Omental fat pad (tissue), 4 donors: ENCODE results near the gene GRID2IP. TPM values are rescaled to one million over a fixed set of nuclear protein-coding genes. Genes with fewer than 3 reads are reported as not detected.

ENCODE experiments used
- ATAC-seq: fragments of 150-250 bp; one replicate; pipeline ENCODE4 v1.9.1; 2016; ENCODE audit warnings: mild to moderate bottlenecking, moderate library complexity; ENCODE audit not compliant: low FRiP score
- DNase-seq: peaks from one replicate; pipeline ENCODE4 v3.0.0-alpha.2; 2019; ENCODE audit warnings: low spot score
- total RNA-seq, 4 donors: library from RNA; depleted of rRNA; stranded (reverse); fragments of >200 nt; gene quantifications; one replicate each; pipeline ENCODE4 v1.1.0, GENCODE V29; 2016
- TF ChIP-seq, protein P1 (sequence below), 3 donors: fragments of 450-650 bp; IDR thresholded peaks; one replicate each; pipeline ENCODE4 v1.5.1; 2016 to 2017; ENCODE audit warnings: antibody characterized with exemption in 3 of 3, mild to moderate bottlenecking in 3 of 3, moderate library complexity in 2 of 3

GRID2IP gene
- total RNA-seq, 4 donors from 2014 or later, result not detected

DNA sequence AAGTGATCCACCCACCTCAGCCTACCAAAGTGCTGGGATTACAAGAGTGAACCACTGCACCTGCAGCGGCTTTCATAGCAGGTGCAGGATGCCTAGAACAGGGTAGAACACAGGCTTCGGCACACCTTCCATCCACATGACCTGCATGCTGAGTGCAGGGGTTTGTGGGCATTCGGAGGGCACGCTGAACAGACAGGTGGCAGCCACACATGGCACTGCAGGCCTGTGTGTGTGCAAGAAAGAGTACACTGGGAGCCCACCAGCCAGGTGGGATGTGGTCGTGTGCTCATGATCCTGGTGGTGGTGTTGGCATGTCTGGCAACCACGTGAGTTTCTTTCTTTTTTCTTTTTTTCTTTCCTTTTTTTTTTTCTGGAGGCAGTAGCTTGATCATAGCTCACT lies 38.4 kb downstream of the GRID2IP start:
- TF ChIP-seq, protein P1, sequence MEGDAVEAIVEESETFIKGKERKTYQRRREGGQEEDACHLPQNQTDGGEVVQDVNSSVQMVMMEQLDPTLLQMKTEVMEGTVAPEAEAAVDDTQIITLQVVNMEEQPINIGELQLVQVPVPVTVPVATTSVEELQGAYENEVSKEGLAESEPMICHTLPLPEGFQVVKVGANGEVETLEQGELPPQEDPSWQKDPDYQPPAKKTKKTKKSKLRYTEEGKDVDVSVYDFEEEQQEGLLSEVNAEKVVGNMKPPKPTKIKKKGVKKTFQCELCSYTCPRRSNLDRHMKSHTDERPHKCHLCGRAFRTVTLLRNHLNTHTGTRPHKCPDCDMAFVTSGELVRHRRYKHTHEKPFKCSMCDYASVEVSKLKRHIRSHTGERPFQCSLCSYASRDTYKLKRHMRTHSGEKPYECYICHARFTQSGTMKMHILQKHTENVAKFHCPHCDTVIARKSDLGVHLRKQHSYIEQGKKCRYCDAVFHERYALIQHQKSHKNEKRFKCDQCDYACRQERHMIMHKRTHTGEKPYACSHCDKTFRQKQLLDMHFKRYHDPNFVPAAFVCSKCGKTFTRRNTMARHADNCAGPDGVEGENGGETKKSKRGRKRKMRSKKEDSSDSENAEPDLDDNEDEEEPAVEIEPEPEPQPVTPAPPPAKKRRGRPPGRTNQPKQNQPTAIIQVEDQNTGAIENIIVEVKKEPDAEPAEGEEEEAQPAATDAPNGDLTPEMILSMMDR (IDR thresholded peaks at IDR 0.05), result no peak
- no peak for ATAC-seq
- no peak for DNase-seq

DNA sequence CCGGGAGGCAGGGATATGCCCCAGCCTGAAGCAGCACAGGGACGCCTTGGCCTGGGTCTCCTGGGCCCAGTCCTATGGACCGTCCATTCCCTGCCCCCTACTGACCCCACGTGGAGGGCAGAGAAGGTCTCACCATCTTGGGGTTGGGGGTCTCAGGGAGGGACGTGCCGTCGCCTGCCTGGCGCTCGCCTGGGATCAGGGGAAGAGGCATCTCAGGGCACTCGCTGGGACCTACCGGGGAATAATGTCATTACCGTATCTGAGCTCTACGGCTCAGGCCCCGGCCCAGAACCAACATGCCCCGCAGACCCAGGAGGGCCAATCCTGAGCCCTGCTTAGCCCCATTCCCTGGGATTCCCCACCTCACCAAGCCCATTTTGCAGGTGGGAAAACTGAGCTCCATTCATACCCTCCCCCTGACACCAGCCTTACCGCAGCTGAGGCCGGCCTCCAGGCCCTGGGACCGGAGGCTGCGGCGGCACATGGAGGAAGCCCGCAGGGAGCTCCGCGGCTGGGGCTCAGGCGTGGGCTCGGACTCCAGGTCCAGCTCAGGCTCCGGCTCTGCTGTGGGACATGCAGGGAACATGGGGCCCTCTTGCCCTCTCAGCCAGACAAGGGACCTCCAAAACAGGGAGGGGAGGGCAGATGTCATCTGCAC lies 40.7 kb downstream of the GRID2IP start:
- no peak for DNase-seq
- no peak for ATAC-seq
- TF ChIP-seq, protein P1 (IDR thresholded peaks at IDR 0.05), result no peak

DNA sequence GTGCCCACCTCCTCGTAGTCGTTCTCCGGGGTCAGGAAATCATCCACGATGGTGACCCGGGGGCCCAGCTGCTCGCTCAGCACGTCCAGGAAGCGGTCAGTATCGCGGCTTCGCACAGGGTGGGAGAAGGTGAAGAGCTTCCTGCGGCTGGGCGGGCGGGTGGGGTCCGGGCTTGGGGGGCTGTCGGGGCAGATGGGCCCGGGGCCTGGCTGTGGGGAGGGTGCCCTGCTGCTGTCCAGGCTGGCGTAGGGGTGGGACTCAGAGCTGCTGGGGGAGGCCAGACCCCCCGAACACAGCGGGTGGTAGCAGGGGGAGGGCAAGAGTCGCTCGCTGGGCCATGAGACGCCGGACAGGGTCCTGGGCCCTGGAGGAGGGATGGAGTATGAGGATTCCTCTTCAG lies 42.3 kb downstream of the GRID2IP start:
- ATAC-seq (no peak), DNase-seq (no peak)
- TF ChIP-seq, protein P1 (IDR thresholded peaks at IDR 0.05), result no peak

DNA sequence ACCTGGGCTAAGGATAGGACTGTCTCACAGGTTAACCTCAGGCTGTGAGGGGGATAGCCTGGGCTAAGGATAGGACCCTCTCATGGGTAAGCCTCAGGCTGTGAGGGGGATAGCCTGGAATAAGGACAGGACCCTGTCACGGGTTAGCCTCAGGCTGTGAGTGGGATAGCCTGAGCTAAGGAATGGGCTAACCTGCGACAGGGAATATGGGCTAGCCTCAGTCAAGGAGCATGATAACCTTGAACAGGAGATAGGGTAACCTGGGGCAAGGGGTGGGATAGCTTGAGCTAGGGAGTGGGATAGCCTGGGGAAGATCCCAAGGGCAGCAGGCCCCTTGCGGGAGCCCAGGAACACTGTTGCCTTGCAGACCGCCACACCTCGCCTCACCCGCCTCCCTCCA lies 42.7 kb downstream of the GRID2IP start:
- TF ChIP-seq, protein P1 (IDR thresholded peaks at IDR 0.05), result no peak
- ATAC-seq, result no peak
- DNase-seq, result no peak

DNA sequence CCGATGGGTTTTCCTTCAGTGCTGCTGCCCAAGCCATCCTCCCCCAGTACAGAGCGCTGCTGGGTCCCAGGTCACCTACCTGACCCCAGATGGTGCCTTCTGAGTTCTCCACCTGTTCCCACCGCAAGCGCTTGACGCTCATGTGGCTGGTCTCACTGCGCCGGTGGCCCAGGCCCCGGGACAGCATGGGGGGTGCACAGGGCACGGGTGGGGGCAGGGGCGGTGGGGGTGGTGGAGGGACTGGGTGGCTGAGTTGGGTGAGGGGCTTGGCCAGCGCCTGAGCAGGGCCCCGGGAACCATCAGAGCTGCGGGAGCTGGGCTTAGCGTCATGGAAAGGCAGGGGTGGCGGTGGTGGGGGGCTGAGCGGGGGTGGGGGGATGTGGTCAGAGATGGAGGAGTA lies 43.4 kb downstream of the GRID2IP start:
- TF ChIP-seq, protein P1 (IDR thresholded peaks at IDR 0.05), result no peak
- no peak for DNase-seq
- ATAC-seq, result no peak

DNA sequence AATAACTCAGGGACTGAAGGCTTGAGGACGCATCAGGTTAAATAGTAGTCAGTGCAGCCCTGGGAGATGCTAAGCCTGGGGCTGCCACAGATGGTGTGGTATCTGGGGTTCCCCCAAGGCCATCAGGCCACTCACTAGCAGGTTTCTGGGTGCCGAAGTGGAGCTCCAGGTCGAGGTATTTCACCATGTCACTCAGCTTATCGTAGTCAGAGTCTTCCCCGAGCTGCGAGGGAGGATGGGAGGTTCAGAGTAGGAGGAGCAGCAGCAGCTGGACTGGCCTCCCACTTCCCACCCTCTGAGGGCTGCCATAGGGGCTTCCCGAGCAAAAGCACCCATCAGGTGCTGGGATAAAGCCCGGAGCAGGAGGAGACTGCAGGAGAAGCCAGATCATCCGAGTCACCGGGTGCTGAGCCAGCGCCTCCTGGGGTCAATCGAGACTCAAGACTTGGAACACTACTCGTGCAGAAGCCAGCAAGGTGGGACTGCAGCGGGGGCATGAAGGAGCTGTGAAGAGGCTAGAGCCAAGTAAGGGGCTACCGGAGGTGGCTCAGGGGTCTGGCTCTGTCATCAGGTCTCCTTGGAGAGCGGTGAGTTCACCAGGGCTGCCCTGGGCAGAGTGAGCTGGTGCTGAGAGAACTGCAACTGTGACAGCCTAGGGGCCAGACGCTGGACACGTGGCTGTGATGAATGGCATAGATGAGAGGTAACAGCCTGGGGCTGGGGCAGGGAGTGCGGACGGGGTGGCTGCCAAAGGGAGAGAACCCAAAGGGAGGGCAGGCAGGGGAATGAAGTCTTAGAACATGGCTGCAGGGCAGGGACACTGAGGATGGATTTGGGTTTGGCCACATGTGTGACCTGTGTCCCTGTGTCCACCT lies 45.3 kb downstream of the GRID2IP start:
- DNase-seq, result no peak
- TF ChIP-seq, protein P1 (IDR thresholded peaks at IDR 0.05), result no peak
- ATAC-seq, result no peak
